A549 (cell line): ENCODE results near the gene TRIM2. TPM values are rescaled to one million over a fixed set of nuclear protein-coding genes. Genes with fewer than 3 reads are reported as not detected.

Source experiments
- ATAC-seq, 2 experiments: fragments of 200-7000 bp in 1 of 2; fragments of >200 bp in 1 of 2; cut with Nextera tagmentation in 1 of 2; cut with Tn5 transposase in 1 of 2; 3 replicates each; pipeline versions ENCODE4 v1.8.0 to v1.9.1; 2018 to 2020; ENCODE audit warnings: mild to moderate bottlenecking in 1 of 2, moderate library complexity in 1 of 2
- CTCF ChIA-PET: fragments of 300-600 bp; sonication (Branson Sonifier 250); formaldehyde crosslinking; extraction: SDS; loops from one replicate; lab custom pipeline; 2021; ENCODE audit warnings: antibody characterized with exemption, inconsistent platforms; lab: Yijun Ruan, JAX
- POLR2A ChIA-PET: fragments of 350-600 bp; formaldehyde crosslinking; extraction: SDS; loops from one replicate; lab custom pipeline; 2021; ENCODE audit warnings: antibody characterized with exemption, inconsistent platforms; lab: Yijun Ruan, JAX
- DNase-seq, 2 experiments: peaks; one replicate each; pipeline versions ENCODE4 v3.0.0 to v3.0.0-alpha.2; 2011 to 2016; ENCODE audit warnings: low read depth in 1 of 2, low spot score in 1 of 2
- FAIRE-seq: peaks from 2 replicates; lab custom pipeline; 2011; peaks lifted over from hg19 to GRCh38; lab: Jason Lieb, UNC
- H3K27ac ChIP-seq, 2 experiments: fragments of >200 bp; sonication (Bioruptor Twin); formaldehyde crosslinking; 3 replicates each; pipeline ENCODE4 v1.5.1; 2016 to 2017
- H3K4me1 ChIP-seq: fragments of >200 bp; sonication (Bioruptor Twin); formaldehyde crosslinking; 3 replicates; pipeline ENCODE4 v1.6.1; 2016
- H3K4me2 ChIP-seq: fragments of >200 bp; sonication (Bioruptor Twin); formaldehyde crosslinking; 3 replicates; pipeline ENCODE4 v1.6.1; 2016
- H3K4me3 ChIP-seq: fragments of >200 bp; sonication (Bioruptor Twin); formaldehyde crosslinking; 3 replicates; pipeline ENCODE4 v1.5.1; 2016
- H3K9me3 ChIP-seq: fragments of >200 bp; sonication (Bioruptor Twin); formaldehyde crosslinking; 3 replicates; pipeline ENCODE4 v1.6.1; 2016
- CBX8 ChIP-seq: fragments of 200-600 bp; sonication (generic); IDR thresholded peaks from 2 replicates; pipeline ENCODE4 v1.6.1; 2016
- CEBPB ChIP-seq, 2 experiments: fragments of >200 bp in 1 of 2; sonication (Bioruptor Twin) in 1 of 2; formaldehyde crosslinking in 1 of 2; IDR thresholded peaks; 2 replicates each; pipeline ENCODE4 v1.6.1; 2012 to 2016
- FOSB ChIP-seq: fragments of 250-450 bp; sonication (Bioruptor Pico); IDR thresholded peaks from 2 replicates; pipeline ENCODE4 v1.5.0; 2020; ENCODE audit warnings: mild to moderate bottlenecking, moderate library complexity
- FOXS1 ChIP-seq: fragments of 250-450 bp; sonication (Bioruptor Pico); IDR thresholded peaks from 2 replicates; pipeline ENCODE4 v1.5.0; 2020; ENCODE audit warnings: mild to moderate bottlenecking, moderate library complexity
- HEYL ChIP-seq: fragments of 250-450 bp; sonication (Bioruptor Pico); IDR thresholded peaks from 2 replicates; pipeline ENCODE4 v1.8.0; 2021; ENCODE audit warnings: mild to moderate bottlenecking, moderate library complexity
- HOXA7 ChIP-seq: fragments of 250-450 bp; sonication (Bioruptor Pico); IDR thresholded peaks from 2 replicates; pipeline ENCODE4 v1.5.0; 2020; ENCODE audit warnings: mild to moderate bottlenecking, moderate library complexity
- JUN ChIP-seq, 2 experiments: fragments of >200 bp; sonication (Bioruptor Twin); formaldehyde crosslinking; IDR thresholded peaks; 2 replicates in 1 of 2; 3 replicates in 1 of 2; pipeline ENCODE4 v1.6.1; 2016 to 2017
- JUNB ChIP-seq: fragments of >200 bp; sonication (Bioruptor Twin); formaldehyde crosslinking; IDR thresholded peaks from 2 replicates; pipeline ENCODE4 v1.6.1; 2016
- KDM1A ChIP-seq: fragments of 200-600 bp; sonication (generic); IDR thresholded peaks from 2 replicates; pipeline ENCODE4 v1.6.1; 2016; ENCODE audit warnings: low read depth, mild to moderate bottlenecking
- KDM5A ChIP-seq: fragments of 200-600 bp; sonication (generic); IDR thresholded peaks from 2 replicates; pipeline ENCODE4 v1.6.1; 2016; ENCODE audit warnings: antibody characterized with exemption, mild to moderate bottlenecking
- MYC ChIP-seq: IDR thresholded peaks from 2 replicates; pipeline ENCODE4 v1.6.1; 2012; ENCODE audit warnings: mild to moderate bottlenecking, inconsistent platforms, low read length, improper control_type of control experiment, borderline replicate concordance
- NFE2L2 ChIP-seq: fragments of 150-350 bp; conservative IDR thresholded peaks from 2 replicates; pipeline ENCODE4 v1.6.1; 2014; ENCODE audit warnings: low read length
- NPAS2 ChIP-seq: fragments of 250-450 bp; sonication (Bioruptor Pico); IDR thresholded peaks from 2 replicates; pipeline ENCODE4 v1.8.0; 2022; ENCODE audit warnings: mild to moderate bottlenecking, moderate library complexity, borderline replicate concordance
- POLR2A ChIP-seq: IDR thresholded peaks from 2 replicates; pipeline ENCODE4 v1.6.1; 2012; ENCODE audit warnings: mild to moderate bottlenecking, low read length
- RAD21 ChIP-seq, 2 experiments: fragments of >200 bp in 1 of 2; sonication (Bioruptor Twin) in 1 of 2; formaldehyde crosslinking in 1 of 2; IDR thresholded peaks in 1 of 2; conservative IDR thresholded peaks in 1 of 2; 2 replicates in 1 of 2; 3 replicates in 1 of 2; pipeline ENCODE4 v1.6.1; 2012 to 2018; ENCODE audit warnings: inconsistent platforms in 1 of 2
- RCOR1 ChIP-seq: fragments of 150-350 bp; IDR thresholded peaks from 2 replicates; pipeline ENCODE4 v1.6.1; 2014; ENCODE audit warnings: antibody characterized with exemption, low read length, low read depth
- SMC3 ChIP-seq: fragments of >200 bp; sonication (Bioruptor Twin); formaldehyde crosslinking; IDR thresholded peaks from 3 replicates; pipeline ENCODE4 v1.6.1; 2018; ENCODE audit warnings: inconsistent platforms
- SREBF2 ChIP-seq: fragments of 450-650 bp; IDR thresholded peaks from 2 replicates; pipeline ENCODE4 v1.6.1; 2014; ENCODE audit warnings: mild to moderate bottlenecking, moderate library complexity
- TFCP2L1 ChIP-seq: fragments of 250-450 bp; sonication (Bioruptor Pico); IDR thresholded peaks from 2 replicates; pipeline ENCODE4 v1.5.0; 2021; ENCODE audit warnings: mild to moderate bottlenecking
- ZFP36 ChIP-seq: fragments of 450-650 bp; IDR thresholded peaks from 2 replicates; pipeline ENCODE4 v1.6.1; 2014; ENCODE audit warnings: borderline replicate concordance; ENCODE audit not compliant: partially characterized antibody
- WGBS: methylation state at CpG from one replicate; pipeline ENCODE4 v1.1.6; 2017; ENCODE audit errors: missing lambda C conversion rate; 5-methylcytosine and 5-hydroxymethylcytosine counted together
- polyA plus RNA-seq, 4 experiments: library from polyadenylated mRNA; depleted of rRNA in 3 of 4; stranded (reverse); fragments of >200 nt; fragmentation: RNase III in 1 of 4; extraction: RNeasy Plus Mini Kit Qiagen cat#74134 plus additional on column Dnase treatment in 1 of 4; gene quantifications; 2 replicates in 3 of 4; 3 replicates in 1 of 4; pipeline ENCODE4 v1.2.3, GENCODE V29; 2011 to 2017
- TF ChIP-seq, protein P1 (sequence below): IDR thresholded peaks from 2 replicates; pipeline ENCODE4 v1.6.1; 2012
- TF ChIP-seq, protein P2 (sequence below): fragments of 250-450 bp; sonication (Bioruptor Pico); IDR thresholded peaks from 2 replicates; pipeline ENCODE4 v1.5.0; 2021; ENCODE audit warnings: mild to moderate bottlenecking, moderate library complexity, borderline replicate concordance

The TRIM2 gene
- polyA plus RNA-seq, 2 of the 4 experiments (the other 2 are of a cell fraction), result 0.92 to 1.4 TPM

DNA sequence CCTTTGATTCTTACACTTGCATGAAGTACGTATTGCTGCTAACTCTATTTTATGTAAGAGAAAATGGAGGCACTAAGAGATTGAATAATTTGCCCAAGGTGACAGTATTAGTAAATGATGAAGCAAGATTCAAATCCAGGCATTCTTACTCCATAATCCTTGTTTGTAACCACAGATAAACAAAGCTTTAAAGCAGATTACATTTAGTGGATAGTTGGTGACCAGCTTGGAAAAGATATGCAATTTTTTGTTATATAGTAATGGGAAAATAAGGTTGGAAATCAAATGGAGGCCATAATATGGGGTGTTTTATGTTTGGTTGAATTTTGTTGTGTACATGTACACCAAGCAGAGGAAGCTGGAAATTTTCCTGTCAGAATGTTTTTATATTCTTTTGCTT is 171.1 kb downstream of the TRIM2 start:
- TF ChIP-seq, protein P1, sequence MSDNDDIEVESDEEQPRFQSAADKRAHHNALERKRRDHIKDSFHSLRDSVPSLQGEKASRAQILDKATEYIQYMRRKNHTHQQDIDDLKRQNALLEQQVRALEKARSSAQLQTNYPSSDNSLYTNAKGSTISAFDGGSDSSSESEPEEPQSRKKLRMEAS, result no peak
- TF ChIP-seq, protein P2, sequence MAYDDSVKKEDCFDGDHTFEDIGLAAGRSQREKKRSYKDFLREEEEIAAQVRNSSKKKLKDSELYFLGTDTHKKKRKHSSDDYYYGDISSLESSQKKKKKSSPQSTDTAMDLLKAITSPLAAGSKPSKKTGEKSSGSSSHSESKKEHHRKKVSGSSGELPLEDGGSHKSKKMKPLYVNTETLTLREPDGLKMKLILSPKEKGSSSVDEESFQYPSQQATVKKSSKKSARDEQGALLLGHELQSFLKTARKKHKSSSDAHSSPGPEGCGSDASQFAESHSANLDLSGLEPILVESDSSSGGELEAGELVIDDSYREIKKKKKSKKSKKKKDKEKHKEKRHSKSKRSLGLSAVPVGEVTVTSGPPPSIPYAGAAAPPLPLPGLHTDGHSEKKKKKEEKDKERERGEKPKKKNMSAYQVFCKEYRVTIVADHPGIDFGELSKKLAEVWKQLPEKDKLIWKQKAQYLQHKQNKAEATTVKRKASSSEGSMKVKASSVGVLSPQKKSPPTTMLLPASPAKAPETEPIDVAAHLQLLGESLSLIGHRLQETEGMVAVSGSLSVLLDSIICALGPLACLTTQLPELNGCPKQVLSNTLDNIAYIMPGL (CRISPR knock-in tag), result no peak
- TF ChIP-seq JUN (IDR thresholded peaks at IDR 0.05), result no peak
- TF ChIP-seq FOXS1 (CRISPR knock-in tag), result no peak
- TF ChIP-seq CEBPB (IDR thresholded peaks at IDR 0.05), result no peak
- no peak for TF ChIP-seq HEYL (CRISPR knock-in tag)
- no peak for TF ChIP-seq MYC
- no peak for TF ChIP-seq NPAS2 (CRISPR knock-in tag)
- TF ChIP-seq HOXA7 (CRISPR knock-in tag), result no peak
- TF ChIP-seq NFE2L2, result no peak
- no peak for TF ChIP-seq RCOR1
- TF ChIP-seq TFCP2L1 (CRISPR knock-in tag), result no peak
- TF ChIP-seq RAD21 (conservative IDR thresholded peaks at IDR 0.05 in 1 of 2, IDR thresholded peaks at IDR 0.05 in 1 of 2), result no peak
- no peak for TF ChIP-seq SMC3
- TF ChIP-seq JUNB, result no peak
- TF ChIP-seq KDM5A, result no peak
- TF ChIP-seq, all 56 proteins: peak for 0
- FAIRE-seq, result no peak
- 100% methylated on average over 1 of the region's 1 CpG for WGBS
- H3K4me1 ChIP-seq, result no peaks in the 10 kb centered on the region
- H3K4me3 ChIP-seq, result no peak overlapping the region
- ATAC-seq, result no peak
- POLR2A ChIA-PET, result no interaction called here
- no peak overlapping the region for H3K4me2 ChIP-seq
- no peak overlapping the region for H3K27ac ChIP-seq
- DNase-seq, result no peak
- no peaks in the 10 kb centered on the region; the same call in 2 of the 3 replicates for H3K9me3 ChIP-seq
- CTCF ChIA-PET, result interaction anchor here (1.8 kb wide), 1 partner anchor 31 kb away, joined by 6 read pairs; the partner anchor contains the start of gene MND1

DNA sequence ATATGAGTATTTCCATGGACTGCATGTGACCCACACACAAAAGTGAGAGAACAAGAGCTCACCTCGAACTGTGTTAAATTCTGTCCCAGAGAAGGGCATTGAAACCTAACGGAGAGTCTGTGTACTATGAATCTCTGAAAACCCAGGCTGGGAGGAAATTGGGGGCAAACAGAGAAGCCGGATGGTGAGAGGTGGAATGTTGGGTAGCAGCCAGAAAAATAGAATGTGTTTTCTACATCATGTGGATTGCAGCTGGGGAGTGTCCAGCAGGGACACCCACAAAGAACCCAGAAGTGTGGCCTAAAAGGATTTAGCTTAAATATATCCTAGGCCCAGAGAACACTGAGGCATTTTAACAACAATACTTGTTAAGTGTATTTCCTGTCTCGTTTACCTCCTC is 178.9 kb downstream of the TRIM2 start:
- ChIA-PET POLR2A (no interaction called here), CTCF (interaction anchor here (1.6 kb wide), 1 partner anchor 240 kb away, joined by 3 read pairs; no protein-coding TSS in a partner anchor)
- no peak for DNase-seq
- FAIRE-seq, result no peak
- Histone ChIP-seq H3K9me3 (no peaks in the 10 kb centered on the region), H3K27ac (no peak overlapping the region), H3K4me3 (no peak overlapping the region), H3K4me2 (no peak overlapping the region), H3K4me1 (no peaks in the 10 kb centered on the region)
- WGBS, result 92% methylated on average over 4 of the region's 4 CpGs
- TF ChIP-seq FOSB (CRISPR knock-in tag), result no peak
- no peak for TF ChIP-seq CBX8
- ATAC-seq, result no peak

DNA sequence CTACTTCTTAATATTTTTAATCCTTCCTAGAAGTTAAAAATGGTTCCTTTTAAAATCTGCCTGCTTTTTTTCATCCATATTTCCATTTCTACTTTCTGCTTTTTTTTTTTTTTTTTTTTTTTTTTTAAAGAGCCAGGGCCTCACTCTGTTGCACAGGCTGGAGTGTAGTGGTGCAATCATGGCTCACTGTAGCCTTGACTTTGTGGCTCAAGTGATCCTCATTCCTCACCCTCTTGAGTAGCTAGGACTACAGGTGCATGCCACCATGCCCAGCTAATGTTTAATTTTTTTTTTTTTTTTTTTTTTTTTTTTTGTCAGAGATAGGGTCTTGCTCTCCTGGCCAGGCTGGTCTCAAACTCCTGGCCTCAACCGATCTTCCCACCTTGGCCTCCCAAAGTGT is 179.9 kb downstream of the TRIM2 start:
- no peak overlapping the region for H3K4me3 ChIP-seq
- H3K4me2 ChIP-seq, result no peak overlapping the region
- FAIRE-seq, result no peak
- no peaks in the 10 kb centered on the region for H3K9me3 ChIP-seq
- no peaks in the 10 kb centered on the region for H3K4me1 ChIP-seq
- CTCF ChIA-PET, result interaction anchor here (0.6 to 1.3 kb wide), 2 partner anchors 12 kb away, joined by 3 read pairs; no protein-coding TSS in a partner anchor
- no peak for TF ChIP-seq SREBF2
- TF ChIP-seq RCOR1, result no peak
- TF ChIP-seq POLR2A, result no peak
- TF ChIP-seq JUN (IDR thresholded peaks at IDR 0.05), result no peak
- no peak for TF ChIP-seq ZFP36
- no peak for TF ChIP-seq KDM1A
- TF ChIP-seq, all 56 proteins: peak for 0
- ATAC-seq, result no peak
- WGBS, result 92% methylated on average over 1 of the region's 1 CpG
- no peak for DNase-seq
- no peak overlapping the region for H3K27ac ChIP-seq
- POLR2A ChIA-PET, result no interaction called here
